ENCODE data around the gene SFMBT1.

SFMBT1 gene

DNA sequence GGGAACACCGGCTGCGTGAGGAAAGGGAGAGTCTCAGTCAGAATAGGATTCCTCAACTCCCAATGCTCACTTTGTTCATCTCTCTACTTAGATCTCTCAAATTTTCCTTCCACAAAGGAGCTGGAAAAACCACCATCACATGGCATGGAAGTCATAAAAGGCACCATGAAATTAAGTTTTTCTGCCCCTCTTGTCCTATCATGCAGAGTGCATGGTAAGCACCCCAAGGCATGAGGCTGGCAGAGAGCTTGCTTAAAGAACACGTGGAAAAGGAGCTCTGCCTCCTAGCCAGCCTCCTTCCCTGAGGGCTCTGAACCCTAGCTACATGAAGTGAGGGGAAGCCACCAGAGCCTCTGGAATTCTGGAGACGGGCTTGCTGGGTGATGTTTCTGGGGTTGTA, 166.3 kb downstream of the SFMBT1 start:
- DNase-seq, result no peak

DNA sequence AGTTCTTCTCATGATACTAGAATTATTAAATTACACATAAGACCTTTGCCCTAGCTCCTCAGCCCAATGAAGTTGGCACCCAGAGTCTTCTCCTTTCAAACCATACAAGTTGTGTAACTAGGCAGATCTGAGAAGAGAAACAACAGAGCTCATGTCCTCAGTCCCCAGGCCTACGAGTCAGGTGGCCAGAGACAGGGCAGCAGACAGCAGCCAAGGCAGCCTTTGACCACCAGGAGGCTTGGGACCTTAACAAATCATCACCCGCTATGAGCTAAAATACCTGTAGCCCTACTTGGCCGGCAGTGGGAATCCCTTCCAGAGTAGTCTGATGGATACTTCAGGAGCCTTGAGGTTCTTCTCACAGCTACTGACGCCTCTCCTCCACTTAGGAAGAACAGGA, 166.8 kb downstream of the SFMBT1 start:
- no peak for DNase-seq

DNA sequence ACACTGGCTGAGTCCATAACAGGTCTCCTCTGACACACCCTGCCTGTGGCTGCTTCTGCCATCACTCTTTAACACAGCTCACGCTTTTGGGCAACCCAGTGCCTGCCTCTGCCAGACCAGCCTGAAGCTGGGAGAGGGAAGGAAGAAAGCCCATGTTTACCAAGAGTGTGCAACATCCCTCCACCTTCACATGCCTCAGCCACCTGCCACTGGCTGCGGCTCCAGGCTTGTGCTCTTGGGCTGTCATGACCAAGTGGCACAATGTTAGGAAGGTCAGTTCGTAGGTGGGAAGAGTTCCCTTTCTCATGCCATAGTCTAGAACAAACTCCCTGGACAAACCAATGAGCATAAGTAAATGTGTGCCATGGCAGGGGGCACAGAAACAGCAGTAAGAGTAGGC, 168.8 kb downstream of the SFMBT1 start:
- no peak for DNase-seq

DNA sequence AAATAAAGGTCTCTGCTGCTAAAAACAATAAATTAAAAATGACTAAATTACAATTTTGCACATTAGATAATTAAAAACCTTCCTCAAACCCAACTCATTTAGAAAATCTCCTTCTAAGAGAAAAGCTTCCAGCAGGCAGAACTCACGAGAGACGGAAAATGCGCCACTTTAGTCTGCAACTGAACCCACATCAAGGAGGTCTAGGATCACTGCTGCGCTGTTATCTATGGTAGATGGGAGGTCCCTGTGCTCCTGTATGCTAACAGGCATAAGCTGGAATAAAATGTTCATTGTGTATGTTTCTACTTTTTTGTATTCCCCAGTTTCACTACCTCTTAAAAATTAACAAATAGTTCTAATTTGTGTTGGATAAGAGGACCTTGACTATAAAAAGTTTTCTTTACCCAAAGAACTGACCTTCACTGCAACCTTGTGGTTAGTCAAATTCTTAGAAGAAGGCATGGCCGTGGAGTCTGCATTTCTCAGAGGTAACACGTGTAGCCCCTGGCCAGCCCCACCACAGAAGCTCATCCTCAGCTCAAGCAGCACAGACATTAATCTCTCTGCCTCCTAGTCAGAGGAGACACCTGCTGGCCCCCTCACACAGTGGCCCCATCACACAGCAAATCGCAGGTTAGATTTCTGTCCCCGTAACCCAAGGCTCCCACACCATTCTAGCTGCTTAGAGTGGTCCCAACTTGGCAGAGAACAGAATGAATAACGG, 170.8 kb downstream of the SFMBT1 start:
- no peak for DNase-seq

DNA sequence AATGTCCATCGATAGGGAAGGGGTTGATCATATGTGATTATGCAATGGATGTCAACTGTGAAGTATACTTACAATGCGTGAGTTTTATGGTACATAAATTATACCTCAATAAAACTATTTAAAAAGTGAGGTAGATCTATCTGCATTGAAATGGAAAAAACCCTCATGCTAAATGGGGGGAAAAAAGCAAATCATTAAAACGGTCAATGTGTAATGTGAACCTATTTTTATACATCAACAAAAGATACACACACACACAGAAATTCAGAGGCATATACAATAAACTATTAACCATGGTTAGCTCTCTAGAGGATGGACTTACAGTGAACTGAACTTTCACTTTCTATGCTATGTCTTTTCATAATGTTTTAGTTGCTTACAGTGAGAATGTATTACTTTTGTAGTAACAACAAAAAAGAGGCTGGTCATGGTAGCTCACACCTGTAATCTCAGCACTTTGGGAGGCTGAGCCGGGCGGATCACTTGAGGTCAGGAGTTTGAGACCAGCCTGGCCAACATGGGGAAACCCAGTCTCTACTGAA, 171.6 kb downstream of the SFMBT1 start:
- no peak for DNase-seq

DNA sequence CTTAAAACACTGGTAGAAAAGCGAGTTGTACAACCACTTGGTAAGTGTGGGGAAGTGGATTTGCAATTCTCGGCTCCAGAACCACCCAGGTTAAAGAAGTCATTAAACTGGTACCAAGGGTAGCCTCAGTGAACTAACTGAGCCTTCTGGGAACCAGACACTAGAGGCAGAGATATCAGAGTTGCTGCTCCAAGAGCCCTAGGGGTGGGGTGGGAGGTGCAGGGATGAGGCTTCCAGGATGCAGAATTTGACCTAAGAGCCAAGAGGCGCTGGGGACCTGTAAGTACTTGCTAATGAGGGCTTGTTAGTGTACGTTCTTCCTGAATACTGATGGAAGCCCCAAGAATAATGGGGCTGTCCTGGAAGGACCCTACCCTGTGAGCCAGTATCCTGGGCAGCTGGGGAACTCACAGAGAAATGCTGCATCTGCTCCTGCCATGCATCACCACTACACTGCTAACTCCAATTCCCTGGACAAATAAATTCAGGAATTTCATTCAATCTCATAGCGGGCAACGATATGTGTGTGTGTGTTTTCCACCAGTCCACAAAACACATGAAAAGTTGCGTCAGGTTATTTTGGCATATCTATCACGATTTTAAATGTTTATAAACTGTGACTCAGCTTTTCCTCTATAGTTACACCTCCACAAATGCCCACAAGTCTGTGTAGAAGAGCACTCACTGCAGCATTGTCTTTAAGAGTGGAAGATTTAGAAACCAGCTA, 172.3 kb downstream of the SFMBT1 start:
- no peak for DNase-seq

DNA sequence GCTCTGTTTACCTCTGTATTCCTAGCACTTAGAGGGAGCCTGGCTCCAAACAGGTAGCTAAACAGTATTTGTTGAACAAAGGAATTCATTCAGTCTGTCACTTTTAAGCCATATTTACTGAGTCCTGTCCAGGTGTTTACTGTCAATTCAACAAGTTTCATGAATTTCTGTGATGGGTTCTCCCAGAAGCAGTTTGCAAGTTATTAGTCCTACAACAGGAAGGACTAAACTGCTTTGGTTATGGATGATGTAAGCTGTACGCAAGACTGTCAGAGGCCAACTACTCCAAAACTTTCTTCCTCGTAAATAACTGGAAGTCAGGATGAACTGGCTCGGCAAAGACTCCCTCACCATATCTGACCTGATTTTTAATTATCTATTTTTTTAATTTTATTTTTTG, 173.6 kb downstream of the SFMBT1 start:
- DNase-seq, result no peak

DNA sequence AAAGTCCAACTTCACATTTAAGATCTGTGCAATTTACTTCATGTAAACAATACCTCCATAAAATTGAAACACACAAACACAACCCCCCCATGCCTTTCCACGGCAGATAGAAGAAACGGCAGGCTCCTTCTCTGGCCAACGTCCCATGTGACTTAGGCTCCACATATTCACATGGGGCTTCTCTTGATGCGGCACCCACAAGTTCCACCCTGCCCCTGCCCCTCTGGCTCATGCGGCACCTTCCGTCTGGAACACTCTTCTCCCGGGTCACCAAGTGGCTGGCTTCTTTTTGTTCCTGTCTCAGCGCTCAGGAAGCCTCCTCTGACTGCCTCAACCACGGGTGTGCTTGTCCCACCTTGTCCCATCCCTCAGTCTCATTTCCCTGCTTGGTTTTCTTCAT, 174.1 kb downstream of the SFMBT1 start:
- no peak for DNase-seq

DNA sequence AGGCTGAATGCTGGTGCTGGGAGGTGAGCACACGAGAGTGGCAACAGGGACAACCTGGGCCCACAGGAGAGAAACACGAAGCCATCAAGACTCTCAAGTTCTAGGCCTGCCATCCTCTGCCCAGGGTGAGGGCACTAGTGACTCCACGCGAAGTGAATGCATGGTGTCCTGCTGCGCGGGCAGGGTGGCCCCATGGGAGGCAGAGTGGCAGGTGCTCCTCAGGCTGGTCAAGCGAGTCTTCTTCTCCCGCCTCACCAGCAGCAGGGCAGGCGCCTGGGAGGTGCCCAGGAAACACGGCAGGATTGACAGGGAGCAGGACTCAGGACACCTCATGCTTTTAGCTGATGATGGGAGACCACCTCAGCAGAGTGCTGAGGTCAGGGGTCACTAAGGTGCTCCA, 175.4 kb downstream of the SFMBT1 start:
- no peak for DNase-seq

DNA sequence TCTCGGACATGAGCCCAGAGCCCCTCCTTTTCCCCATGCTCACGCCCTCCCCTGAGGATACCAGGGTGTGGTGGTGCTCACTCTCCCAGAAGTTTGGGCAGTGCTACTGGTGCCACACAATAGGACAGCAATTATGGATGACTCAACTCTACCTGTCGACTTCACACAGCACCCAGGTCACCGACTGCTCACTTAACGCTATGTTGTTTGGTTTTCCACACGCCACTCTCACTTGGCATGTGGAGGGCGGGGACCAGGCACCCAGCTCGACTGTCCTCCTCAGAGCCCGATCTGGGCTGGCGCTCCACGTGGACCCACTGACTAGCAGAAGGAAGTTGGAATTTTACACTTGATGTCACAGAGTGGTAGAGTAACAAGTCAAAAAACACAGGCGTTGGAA, 179.4 kb downstream of the SFMBT1 start:
- DNase-seq, result no peak

DNA sequence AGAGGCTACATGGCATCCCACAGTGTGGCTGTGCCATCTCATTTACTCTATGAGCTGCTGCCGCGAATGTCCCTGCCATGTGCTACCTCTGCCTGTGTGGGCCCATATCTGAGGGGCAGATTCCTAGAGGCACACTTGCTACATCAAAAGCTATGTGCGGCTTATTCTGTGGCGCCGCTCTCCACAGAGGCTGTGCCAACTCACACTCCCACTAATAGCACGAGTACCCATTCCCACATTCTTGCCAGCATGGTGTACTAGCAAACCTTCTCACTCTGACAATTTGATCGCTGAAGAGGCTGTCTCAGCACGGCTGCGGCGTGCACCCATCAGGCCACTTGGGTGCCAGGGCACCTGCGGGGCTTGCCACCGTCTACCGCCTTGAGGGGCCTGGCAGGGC, 179.9 kb downstream of the SFMBT1 start:
- DNase-seq, result no peak

DNA sequence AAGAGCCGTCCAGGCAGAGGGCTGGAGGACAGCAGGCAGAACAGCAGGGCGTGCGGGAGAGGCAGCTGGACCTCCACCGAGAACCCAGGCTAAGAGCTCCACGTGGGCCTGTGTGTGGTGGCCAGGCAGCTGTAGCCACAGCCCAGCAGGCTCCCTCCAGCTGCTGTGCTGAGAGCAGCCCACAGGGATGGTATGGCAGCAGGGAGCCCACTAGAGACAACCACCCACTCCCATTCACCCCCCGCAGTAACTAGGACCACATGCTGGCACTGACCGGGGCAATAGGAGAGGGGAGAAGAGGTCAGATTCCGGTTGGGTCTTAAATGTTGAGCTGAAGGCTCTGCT, 185.5 kb downstream of the SFMBT1 start:
- no peak for DNase-seq

DNA sequence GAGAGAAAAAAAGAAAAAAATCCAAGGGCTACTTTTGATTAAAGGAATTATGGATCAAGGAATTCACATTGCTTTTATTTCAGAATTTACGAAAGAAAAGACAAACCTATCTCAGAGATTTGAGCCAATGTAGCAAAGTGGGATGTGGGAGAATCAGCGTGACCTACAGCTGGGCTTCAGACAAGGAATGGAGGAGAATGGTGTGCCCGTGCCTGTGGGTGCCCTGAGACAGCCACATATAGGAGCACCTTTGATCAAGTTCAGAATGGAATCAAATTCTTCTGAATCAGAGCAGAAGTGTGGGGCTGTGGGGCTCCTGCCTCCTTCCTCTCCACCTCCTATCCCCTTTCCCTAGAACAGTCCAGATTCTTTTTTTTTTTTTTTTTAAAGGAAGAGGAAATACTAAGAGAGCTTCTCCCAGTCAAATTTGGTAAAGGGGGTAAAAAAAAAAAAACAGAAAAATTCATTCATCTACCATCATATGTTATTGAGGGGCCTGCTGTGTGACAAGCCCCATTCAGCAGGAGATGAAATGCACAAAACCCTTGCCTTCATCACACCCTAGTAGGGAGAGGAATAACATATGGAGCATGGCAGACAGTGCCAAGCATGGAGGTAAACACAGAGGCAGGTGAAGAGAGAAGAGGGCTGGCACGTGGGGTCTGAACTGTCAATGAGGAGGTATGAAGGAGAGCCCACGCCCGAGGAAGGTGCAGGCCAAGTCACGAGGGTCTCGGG, 186.0 kb downstream of the SFMBT1 start:
- no peak for DNase-seq

DNA sequence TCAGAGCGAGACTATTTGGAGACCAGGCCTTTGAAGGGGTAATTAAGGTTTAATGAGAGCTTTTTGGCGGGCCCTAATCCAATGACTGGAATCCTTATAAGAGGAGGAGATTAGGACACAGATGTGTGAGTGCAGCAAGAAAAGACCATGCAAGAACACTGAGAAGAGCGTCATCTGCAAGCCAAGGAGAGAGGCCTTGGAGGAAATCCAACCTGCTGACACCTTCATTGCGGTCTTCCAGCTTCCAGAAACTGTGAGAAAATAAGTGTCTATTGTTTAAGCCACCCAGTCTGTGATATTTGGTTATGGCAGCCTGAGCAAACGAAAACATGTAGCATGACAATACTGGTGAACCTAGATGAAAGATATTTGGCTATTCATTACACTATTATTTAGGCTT, 188.0 kb downstream of the SFMBT1 start:
- DNase-seq, result no peak

DNA sequence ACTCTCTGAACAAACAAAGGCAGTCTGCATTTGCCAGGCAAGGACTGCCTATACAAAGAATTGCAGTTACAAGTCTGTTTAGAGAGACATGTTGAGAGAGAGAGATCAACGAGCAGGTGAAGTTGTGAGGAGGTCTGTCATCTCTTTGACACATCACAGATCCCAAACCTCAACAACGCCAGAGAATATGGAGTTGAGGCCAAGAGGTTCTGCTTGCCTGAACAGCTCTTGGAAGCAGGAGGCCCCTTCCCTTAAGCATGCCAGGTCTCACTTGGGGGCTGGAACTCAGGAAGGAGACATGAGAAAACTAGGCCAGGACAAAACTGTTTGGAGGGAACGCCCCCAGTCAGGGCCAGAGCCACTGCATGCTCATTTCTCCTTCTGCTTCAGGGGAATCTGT, 188.7 kb downstream of the SFMBT1 start:
- no peak for DNase-seq

DNA sequence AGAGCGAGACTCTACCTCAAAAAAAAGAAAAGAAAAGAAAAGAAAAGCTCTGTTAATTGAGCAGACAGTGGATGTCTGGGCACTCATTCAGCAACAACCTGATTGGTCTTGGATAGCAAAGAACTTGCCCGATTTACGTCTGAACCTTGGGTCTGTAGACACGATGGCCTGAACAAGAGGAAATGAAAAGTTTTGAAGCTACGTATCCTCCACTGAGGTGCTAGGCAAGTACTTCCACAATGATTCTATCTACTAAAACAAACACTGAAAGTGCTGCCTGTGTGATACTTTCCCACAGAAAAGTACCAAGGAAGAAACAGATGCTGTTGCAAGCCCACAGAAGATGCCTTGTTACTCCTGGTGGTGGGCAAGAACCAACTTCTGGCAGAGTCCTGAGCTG, 189.2 kb downstream of the SFMBT1 start:
- no peak for DNase-seq

DNA sequence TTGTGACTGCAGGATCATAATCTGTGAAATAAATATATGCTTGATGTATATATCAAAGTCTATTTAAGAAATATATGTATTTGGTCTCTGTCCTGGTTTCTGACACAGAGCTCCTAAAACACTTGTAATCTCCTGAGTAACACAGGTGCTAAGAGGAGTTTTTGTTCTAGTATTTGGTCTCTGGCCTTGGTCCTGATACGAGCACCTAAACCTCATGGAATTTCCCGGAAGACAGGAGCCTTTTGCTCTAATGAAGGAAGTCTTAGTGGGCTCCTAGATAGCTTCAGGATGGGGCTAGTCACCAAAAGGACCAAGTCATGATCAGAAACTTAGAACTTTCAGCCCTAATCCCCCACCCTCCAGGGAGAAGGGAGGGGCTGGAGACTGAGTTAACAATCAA, 191.9 kb downstream of the SFMBT1 start:
- DNase-seq, result no peak

Measured in NCI-H2227 treated with DMSO at 0.1 percent for 48 hours (cell line).